Keratinocyte (primary cell): ENCODE data around the gene FFAR4. TPM values are rescaled to one million over a fixed set of nuclear protein-coding genes. Genes with fewer than 3 reads are reported as not detected.

Experiments
- DNase-seq: peaks from one replicate; pipeline ENCODE4 v3.0.0-alpha.2; 2011; ENCODE audit warnings: low read depth, missing footprints, low spot score
- FAIRE-seq: peaks from 2 replicates; lab custom pipeline; 2011; peaks lifted over from hg19 to GRCh38; lab: Jason Lieb, UNC
- H2AFZ ChIP-seq: 2 replicates; pipeline ENCODE4 v1.6.0; 2012; ENCODE audit warnings: low read length, control low read depth, inconsistent platforms; ENCODE audit not compliant: control insufficient read depth
- H3K27ac ChIP-seq: 2 replicates; pipeline ENCODE4 v1.5.1; 2011; ENCODE audit warnings: low read length; ENCODE audit not compliant: control insufficient read depth, insufficient read depth
- H3K27me3 ChIP-seq: 3 replicates; pipeline ENCODE4 v1.6.0; 2011; ENCODE audit warnings: low read length; ENCODE audit not compliant: control insufficient read depth, insufficient read depth; ENCODE audit errors: extremely low read depth
- H3K36me3 ChIP-seq, 2 experiments: 2 replicates in 1 of 2; 3 replicates in 1 of 2; pipeline ENCODE4 v1.5.1; 2011; ENCODE audit warnings: low read length in 2 of 2, mild to moderate bottlenecking in 1 of 2; ENCODE audit not compliant: control insufficient read depth in 2 of 2, insufficient read depth in 2 of 2; ENCODE audit errors: extremely low read depth in 1 of 2
- H3K4me1 ChIP-seq: 3 replicates; pipeline ENCODE4 v1.5.1; 2011; ENCODE audit warnings: low read length; ENCODE audit not compliant: control insufficient read depth, insufficient read depth; ENCODE audit errors: extremely low read depth
- H3K4me2 ChIP-seq: 3 replicates; pipeline ENCODE4 v1.6.0; 2011; ENCODE audit warnings: low read depth, low read length; ENCODE audit not compliant: control insufficient read depth, insufficient read depth; ENCODE audit errors: extremely low read depth
- H3K4me3 ChIP-seq, 3 experiments: fragments of 200-600 bp in 1 of 3; sonication (generic) in 1 of 3; 2 replicates in 2 of 3; 3 replicates in 1 of 3; pipeline ENCODE4 v1.5.1; 2011 to 2016; ENCODE audit warnings: low read length in 3 of 3, mild to moderate bottlenecking in 3 of 3, control low read depth in 2 of 3, inconsistent platforms in 1 of 3, low read depth in 1 of 3, mixed read lengths in 1 of 3, mixed run types in 1 of 3, moderate library complexity in 1 of 3; ENCODE audit not compliant: control insufficient read depth in 2 of 3, insufficient read depth in 2 of 3; ENCODE audit errors: extremely low read depth in 1 of 3
- H3K79me2 ChIP-seq: 2 replicates; pipeline ENCODE4 v1.6.0; 2012; ENCODE audit warnings: low read length; ENCODE audit not compliant: control insufficient read depth, insufficient read depth
- H3K9ac ChIP-seq: 3 replicates; pipeline ENCODE4 v1.6.0; 2011; ENCODE audit warnings: low read length; ENCODE audit not compliant: control insufficient read depth, insufficient read depth; ENCODE audit errors: extremely low read depth
- H3K9me1 ChIP-seq: 3 replicates; pipeline ENCODE4 v1.6.0; 2011; ENCODE audit warnings: low read length; ENCODE audit not compliant: control insufficient read depth, insufficient read depth; ENCODE audit errors: extremely low read depth
- H3K9me3 ChIP-seq: 2 replicates; pipeline ENCODE4 v1.5.1; 2012; ENCODE audit warnings: low read depth, low read length; ENCODE audit not compliant: control insufficient read depth
- H4K20me1 ChIP-seq: 3 replicates; pipeline ENCODE4 v1.6.0; 2011; ENCODE audit warnings: low read length; ENCODE audit not compliant: control insufficient read depth, insufficient read depth; ENCODE audit errors: extremely low read depth
- EZH2 ChIP-seq: IDR thresholded peaks from one replicate; pipeline ENCODE4 v1.6.1; 2012; ENCODE audit warnings: inconsistent platforms, mild to moderate bottlenecking, low read length, moderate library complexity
- dilution Hi-C: fragments of 300-500 bp; cut with MboI; formaldehyde crosslinking; loops from one replicate; pipeline ENCODE4 v1.7.0; 2020; ENCODE audit warnings: low sequenced_read_pairs; ENCODE audit not compliant: extremely low pct_ligation_motif_present
- polyA plus RNA-seq, 5 experiments: library from polyadenylated mRNA; depleted of rRNA in 3 of 5; stranded (reverse) in 3 of 5; stranded (forward) in 1 of 5; unstranded in 1 of 5; fragments of >200 nt; gene quantifications; 1 replicate in 1 of 5; 2 replicates in 3 of 5; 3 replicates in 1 of 5; pipeline versions ENCODE4 v1.2.1 to v1.2.3, GENCODE V29; 2011 to 2012; ENCODE audit warnings: missing spikeins in 2 of 5, low read depth in 1 of 5, low replicate concordance in 1 of 5
- TF ChIP-seq, protein P1 (sequence below), 3 experiments: IDR thresholded peaks in 1 of 3; conservative IDR thresholded peaks in 1 of 3; optimal IDR thresholded peaks in 1 of 3; 2 replicates in 2 of 3; 3 replicates in 1 of 3; pipeline versions ENCODE3 to v1.5.1; 2011; ENCODE audit warnings: low read length in 3 of 3, mild to moderate bottlenecking in 3 of 3, moderate library complexity in 2 of 3, control low read depth in 1 of 3, inconsistent platforms in 1 of 3; ENCODE audit not compliant: insufficient read depth in 2 of 3; ENCODE audit errors: extremely low read depth in 1 of 3

FFAR4 gene
- polyA plus RNA-seq, 1 donor (not counting 4 experiments of a cell fraction or from before 2014, with no cell fraction given): not detected

DNA sequence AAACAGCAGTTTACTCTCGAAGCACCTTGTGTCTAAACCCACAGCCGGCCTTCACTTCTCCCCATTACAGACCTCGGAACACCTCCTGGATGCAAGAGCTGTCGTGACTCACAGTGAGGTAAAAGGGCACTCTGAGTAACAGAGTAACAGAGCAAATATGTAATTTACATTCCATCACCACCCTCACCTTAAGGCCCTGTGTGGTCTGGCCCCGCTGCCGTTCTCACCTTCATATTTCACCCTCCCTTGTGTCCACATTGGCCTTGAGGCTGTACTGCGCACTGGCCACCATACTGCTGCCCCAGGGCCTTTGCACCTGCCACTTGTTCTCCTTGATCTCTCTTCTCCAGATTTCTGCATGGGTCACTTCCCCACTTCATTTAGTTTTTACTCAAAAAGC lies 12.6 kb downstream of the FFAR4 start:
- dilution Hi-C loops: no loop called here
- FAIRE-seq (no peak), DNase-seq (no peak)
- peaks cover 2% of the 10 kb centered on the region for H3K9me1 ChIP-seq
- no peaks in the 10 kb centered on the region for H3K27me3 ChIP-seq
- no peak overlapping the region for H2AFZ ChIP-seq
- no peaks in the 10 kb centered on the region for H3K9me3 ChIP-seq
- H3K79me2 ChIP-seq: no peaks in the 10 kb centered on the region
- H3K4me1 ChIP-seq: peaks cover 15% of the 10 kb centered on the region
- no peak overlapping the region for H3K4me3 ChIP-seq
- no peaks in the 10 kb centered on the region for H3K36me3 ChIP-seq
- TF ChIP-seq, protein P1, sequence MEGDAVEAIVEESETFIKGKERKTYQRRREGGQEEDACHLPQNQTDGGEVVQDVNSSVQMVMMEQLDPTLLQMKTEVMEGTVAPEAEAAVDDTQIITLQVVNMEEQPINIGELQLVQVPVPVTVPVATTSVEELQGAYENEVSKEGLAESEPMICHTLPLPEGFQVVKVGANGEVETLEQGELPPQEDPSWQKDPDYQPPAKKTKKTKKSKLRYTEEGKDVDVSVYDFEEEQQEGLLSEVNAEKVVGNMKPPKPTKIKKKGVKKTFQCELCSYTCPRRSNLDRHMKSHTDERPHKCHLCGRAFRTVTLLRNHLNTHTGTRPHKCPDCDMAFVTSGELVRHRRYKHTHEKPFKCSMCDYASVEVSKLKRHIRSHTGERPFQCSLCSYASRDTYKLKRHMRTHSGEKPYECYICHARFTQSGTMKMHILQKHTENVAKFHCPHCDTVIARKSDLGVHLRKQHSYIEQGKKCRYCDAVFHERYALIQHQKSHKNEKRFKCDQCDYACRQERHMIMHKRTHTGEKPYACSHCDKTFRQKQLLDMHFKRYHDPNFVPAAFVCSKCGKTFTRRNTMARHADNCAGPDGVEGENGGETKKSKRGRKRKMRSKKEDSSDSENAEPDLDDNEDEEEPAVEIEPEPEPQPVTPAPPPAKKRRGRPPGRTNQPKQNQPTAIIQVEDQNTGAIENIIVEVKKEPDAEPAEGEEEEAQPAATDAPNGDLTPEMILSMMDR (optimal IDR thresholded peaks at IDR 0.05 in 1 of 3, IDR thresholded peaks at IDR 0.05 in 1 of 3, conservative IDR thresholded peaks at IDR 0.05 in 1 of 3; ENCODE audit: extremely low read depth in 1 of 3, insufficient read depth in 2 of 3, low read length in 3 of 3): no peak
- no peak for TF ChIP-seq EZH2
- H3K27ac ChIP-seq: no peak overlapping the region
- H4K20me1 ChIP-seq: no peaks in the 10 kb centered on the region
- no peak overlapping the region for H3K9ac ChIP-seq
- no peak overlapping the region for H3K4me2 ChIP-seq

DNA sequence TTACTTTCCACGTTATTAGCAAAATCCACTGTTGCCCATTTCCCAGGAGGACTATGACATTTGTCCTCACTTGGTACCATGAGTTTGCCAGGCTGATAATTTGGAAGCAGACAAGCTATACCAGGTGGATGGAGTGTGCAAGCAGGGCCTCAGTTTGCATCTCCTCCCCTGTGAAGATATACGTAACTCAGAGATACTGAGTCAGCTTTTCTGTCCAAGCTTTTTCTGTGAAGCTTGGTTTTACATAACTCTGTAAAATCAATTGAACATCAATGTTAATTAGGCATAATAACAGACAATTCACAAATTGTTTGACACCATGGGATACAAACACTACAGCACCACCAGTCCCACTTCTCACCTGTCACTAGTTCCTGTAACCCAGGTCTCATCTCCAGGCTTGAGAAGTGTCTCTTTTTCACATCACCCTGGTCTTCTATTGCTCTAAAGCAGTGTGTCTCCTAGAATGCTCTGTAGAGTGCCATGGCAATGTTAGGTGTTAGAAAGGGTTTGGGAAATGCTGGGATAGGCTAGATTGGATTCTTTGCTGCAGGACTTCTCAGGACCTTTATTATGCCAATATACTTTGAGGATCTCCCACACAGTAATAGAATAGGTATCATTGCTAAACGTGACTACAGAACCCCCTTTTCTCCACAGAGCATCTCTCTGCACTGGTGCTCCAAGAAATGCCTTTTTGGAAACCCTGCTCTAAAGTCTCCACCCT lies 13.7 kb downstream of the FFAR4 start:
- no peaks in the 10 kb centered on the region for H4K20me1 ChIP-seq
- FAIRE-seq (no peak), DNase-seq (no peak)
- H3K4me1 ChIP-seq: peaks cover 15% of the 10 kb centered on the region
- no peaks in the 10 kb centered on the region for H3K9me3 ChIP-seq
- no peak overlapping the region for H3K9ac ChIP-seq
- dilution Hi-C loops: no loop called here
- H3K27me3 ChIP-seq: no peaks in the 10 kb centered on the region
- no peak overlapping the region for H3K4me3 ChIP-seq
- no peak overlapping the region for H3K4me2 ChIP-seq
- H3K79me2 ChIP-seq: no peaks in the 10 kb centered on the region
- no peak overlapping the region for H2AFZ ChIP-seq
- no peaks in the 10 kb centered on the region for H3K36me3 ChIP-seq
- TF ChIP-seq, protein P1 (optimal IDR thresholded peaks at IDR 0.05 in 1 of 3, IDR thresholded peaks at IDR 0.05 in 1 of 3, conservative IDR thresholded peaks at IDR 0.05 in 1 of 3; ENCODE audit: extremely low read depth in 1 of 3, insufficient read depth in 2 of 3, low read length in 3 of 3): no peak
- TF ChIP-seq EZH2: no peak
- peaks cover 2% of the 10 kb centered on the region for H3K9me1 ChIP-seq
- H3K27ac ChIP-seq: no peak overlapping the region
